Activated naive CD4-positive, alpha-beta T cell treated with anti-CD3 and anti-CD28 coated beads, Interleukin-2, amount 50 U/mL, for 72 hours (primary cell): Measurements from ENCODE around the gene PDP2. TPM values are rescaled to one million over a fixed set of nuclear protein-coding genes. Genes with fewer than 3 reads are reported as not detected.

ENCODE experiments used
- ATAC-seq, 2 donors: fragments of 150-1000 bp; cut with Tn5 transposase; 2 replicates each; pipeline ENCODE4 v1.10.0; 2021; ENCODE audit warnings: mild to moderate bottlenecking in 2 of 2, moderate library complexity in 2 of 2
- DNase-seq, 2 donors: peaks; one replicate each; pipeline ENCODE4 v3.0.0; 2021 to 2022; ENCODE audit warnings: low spot score in 2 of 2
- H3K27ac Mint-ChIP-seq, 2 donors: one replicate each; pipeline ENCODE4 v1.8.0; 2022; ENCODE audit warnings: mild to moderate bottlenecking in 2 of 2, mixed read lengths in 2 of 2
- H3K36me3 Mint-ChIP-seq, 2 donors: one replicate each; pipeline ENCODE4 v1.8.0; 2022; ENCODE audit warnings: mixed read lengths in 2 of 2
- H3K9me3 Mint-ChIP-seq, 2 donors: one replicate each; pipeline ENCODE4 v1.8.0; 2022; ENCODE audit warnings: mixed read lengths in 2 of 2
- total RNA-seq, 2 donors: library from RNA; stranded (reverse); gene quantifications; one replicate each; pipeline ENCODE4 v1.2.3, GENCODE V29; 2022

The PDP2 gene
- total RNA-seq, 2 donors from 2014 or later: 28.7 to 65.1 TPM

DNA sequence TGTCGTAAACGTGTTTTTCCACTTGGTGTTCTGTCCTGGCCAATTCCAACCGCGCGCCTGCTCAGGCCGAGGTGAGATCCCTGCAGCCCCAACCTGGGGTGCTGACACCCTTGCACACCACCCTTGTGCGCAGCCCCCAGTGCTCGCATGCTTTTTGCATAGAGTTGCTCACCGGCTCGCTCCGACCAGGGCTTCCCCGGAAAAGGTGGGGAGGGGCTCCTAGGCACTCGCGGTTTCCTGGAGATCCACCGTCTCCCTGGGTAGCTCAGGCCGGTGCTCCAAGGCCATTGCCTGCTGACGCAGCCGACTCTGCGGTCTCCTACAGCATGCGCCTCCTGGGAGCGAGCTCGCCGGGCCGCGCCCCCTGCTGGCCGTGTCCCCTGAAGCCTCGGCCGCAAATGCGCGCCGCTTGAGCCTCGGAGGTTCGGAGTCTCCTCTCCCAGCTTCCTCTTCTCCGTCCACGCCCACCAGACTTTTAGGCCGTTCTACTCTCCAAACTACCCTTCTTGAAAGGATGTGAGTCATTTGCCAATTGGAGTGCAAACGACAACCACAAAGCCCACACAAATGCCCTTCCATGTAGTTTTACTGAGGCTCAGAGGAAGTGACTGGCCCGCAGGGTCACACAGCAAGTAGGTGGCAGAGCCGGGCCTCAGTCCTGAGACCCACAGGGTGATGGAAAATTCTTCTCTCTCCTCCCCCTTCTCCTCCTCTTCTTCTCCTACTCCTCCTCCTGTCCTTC lies 7.2 kb upstream of the PDP2 start:
- peak overlapping the region; percentile 16 to 65 for H3K27ac Mint-ChIP-seq
- ATAC-seq (peak; percentile 85 to 88), DNase-seq (peak; percentile 94 to 98)
- peaks cover 4 to 6% of the 10 kb centered on the region in 2 donors for H3K36me3 Mint-ChIP-seq
- H3K9me3 Mint-ChIP-seq: peaks cover 3 to 5% of the 10 kb centered on the region in 2 donors

- Mint-ChIP-seq H3K9me3 (peaks cover 3 to 5% of the 10 kb centered on the region in 2 donors), H3K36me3 (peaks cover 4 to 6% of the 10 kb centered on the region in 2 donors), H3K27ac (peak overlapping the region in 1 of 2 donors; percentile 65)
- DNase-seq: no peak
- no peak for ATAC-seq
These were observed 6.6 kb upstream of the PDP2 start for GRCh38 chr16:66873685-66874055.

DNA sequence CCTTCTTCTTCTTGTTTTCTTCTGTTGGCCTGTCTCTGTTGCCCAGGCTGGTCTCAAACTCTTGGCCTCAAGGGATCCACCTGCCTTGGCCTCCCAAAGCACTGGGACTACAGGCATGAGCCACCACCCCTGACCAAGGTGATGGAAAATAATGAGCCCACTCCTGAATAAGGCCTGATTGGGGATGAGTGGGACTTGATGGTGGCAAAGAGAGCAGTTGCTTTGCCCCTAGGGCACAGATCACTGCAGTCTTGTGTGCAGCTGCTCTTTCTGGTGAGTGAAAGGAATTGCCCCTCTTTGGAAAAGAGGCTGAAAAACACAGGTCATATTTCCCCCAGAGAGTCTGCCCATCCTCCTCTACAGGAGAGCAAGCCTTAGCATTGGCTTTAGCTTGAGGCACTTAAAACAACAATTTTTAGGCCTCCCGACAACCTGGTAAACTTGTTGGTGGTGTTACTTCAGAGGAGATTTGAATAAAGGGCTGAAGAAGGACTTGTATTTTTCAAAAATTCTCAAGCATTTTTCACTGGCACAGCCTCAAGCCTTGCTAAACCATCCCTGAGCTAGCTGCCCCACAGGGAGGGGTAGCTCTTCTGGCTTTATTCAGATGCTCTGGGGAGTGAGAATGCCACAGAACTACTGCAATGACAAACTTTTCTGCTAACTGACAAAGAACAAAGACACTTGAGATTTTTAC lies 6.1 kb upstream of the PDP2 start:
- Mint-ChIP-seq H3K27ac (peak overlapping the region; percentile 65 to 88), H3K36me3 (peaks cover 4 to 6% of the 10 kb centered on the region in 2 donors), H3K9me3 (peaks cover 3 to 5% of the 10 kb centered on the region in 2 donors)
- ATAC-seq: peak in 1 of 2 donors; percentile 45
- peak in 1 of 2 donors; percentile 23 for DNase-seq

DNA sequence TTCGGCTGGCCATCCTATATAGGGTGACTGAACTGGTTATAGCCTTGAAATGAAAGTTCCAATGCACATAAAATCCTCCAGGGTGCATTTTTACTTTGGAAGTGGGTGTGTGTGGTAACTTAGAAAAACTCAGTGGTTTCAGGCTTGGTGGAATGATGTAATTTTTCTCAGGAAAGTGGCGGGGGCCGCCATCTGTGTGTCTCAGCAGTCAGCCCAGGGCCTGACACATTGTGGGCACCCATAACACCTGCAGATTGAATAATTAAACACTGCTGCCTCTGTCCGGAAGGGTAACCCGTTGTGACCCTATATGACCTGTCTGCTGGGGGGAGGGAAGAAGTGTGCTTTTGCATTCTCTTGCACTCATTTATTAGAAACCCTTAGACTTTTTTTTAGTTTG lies 2.2 kb upstream of the PDP2 start:
- Mint-ChIP-seq H3K36me3 (peaks cover 10 to 12% of the 10 kb centered on the region in 2 donors), H3K9me3 (peaks cover 3 to 5% of the 10 kb centered on the region in 2 donors), H3K27ac (peak overlapping the region; percentile 70)
- ATAC-seq (peak; percentile 37 to 40), DNase-seq (peak; percentile 49 to 74)

DNA sequence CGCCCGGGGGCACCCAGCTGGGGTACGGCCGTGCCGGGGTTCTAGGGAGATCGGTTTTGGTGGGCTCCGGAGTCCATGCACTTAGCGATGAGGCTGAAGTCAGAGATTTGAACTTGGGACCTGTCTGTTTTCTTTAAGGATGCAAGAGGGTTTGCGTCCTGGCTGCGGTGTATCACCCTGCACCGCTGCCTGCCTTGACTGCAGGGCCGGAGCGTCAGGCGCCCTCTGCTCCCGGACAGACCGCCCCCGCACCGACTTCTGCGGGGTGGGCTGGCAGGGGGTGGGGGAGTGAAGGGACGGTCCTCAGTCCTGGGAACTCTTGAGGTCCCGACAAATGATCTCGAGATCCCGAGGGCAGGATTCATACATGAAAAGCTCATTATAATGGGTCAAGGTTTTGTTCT lies 701 bp downstream of the PDP2 start:
- Mint-ChIP-seq H3K9me3 (peaks cover 2 to 3% of the 10 kb centered on the region in 2 donors), H3K27ac (peak overlapping the region in 1 of 2 donors; percentile 91), H3K36me3 (peaks cover 25 to 26% of the 10 kb centered on the region in 2 donors)
- DNase-seq (peak in 1 of 2 donors; percentile 27), ATAC-seq (no peak)

DNA sequence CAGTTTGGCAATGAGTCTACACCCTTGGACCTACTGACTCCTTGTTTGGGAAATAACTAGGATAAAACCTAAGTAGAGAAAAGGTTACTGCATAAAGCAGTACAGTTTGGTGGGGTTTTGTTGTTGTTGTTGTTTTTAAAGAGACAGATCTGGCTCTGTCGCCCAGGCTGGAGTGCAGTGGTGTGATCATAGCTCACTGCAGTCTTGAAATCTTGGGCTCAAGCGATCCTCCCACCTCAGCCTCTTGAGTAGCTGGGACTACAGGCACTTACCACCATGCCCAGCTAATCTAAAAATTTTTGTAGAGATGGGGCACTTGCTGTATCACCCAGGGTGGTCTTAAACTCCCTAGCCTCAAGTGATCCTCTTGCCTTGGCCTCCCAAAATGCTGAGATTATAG lies 1.2 kb downstream of the PDP2 start:
- no peak for DNase-seq
- no peak for ATAC-seq
- H3K27ac Mint-ChIP-seq: no peak overlapping the region

GRCh38 chr16:66881964-66882508 lies 1.7 kb downstream of the PDP2 start:
- no peak for DNase-seq
- Mint-ChIP-seq H3K36me3 (peaks cover 21 to 24% of the 10 kb centered on the region in 2 donors), H3K27ac (no peak overlapping the region), H3K9me3 (no peaks in the 10 kb centered on the region)
- no peak for ATAC-seq

More for the DNA sequence above, 1.2 kb downstream of the PDP2 start:
- no peaks in the 10 kb centered on the region for H3K9me3 Mint-ChIP-seq
- peaks cover 21 to 24% of the 10 kb centered on the region in 2 donors for H3K36me3 Mint-ChIP-seq

DNA sequence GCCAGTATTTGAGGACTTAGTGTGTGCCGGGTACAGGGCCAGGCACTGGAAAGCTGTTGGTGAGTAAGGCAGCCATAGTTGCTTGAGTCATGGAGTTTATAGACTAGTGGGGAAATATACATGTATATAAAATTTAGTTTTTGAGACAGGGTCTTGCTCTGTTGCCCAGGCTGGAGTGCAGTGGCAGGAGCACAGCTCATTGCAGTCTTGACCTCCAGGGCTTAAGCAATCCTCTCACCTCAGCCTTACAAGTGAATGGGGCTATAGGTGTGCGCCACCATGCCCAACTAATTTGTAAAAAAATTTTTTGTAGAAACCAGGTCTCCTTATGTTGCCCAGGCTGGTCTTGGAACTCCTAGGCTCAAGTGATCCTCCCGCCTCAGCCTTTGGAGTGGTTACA lies 2.4 kb downstream of the PDP2 start:
- Mint-ChIP-seq H3K9me3 (no peaks in the 10 kb centered on the region), H3K36me3 (peaks cover 21 to 24% of the 10 kb centered on the region in 2 donors), H3K27ac (no peak overlapping the region)
- ATAC-seq: no peak
- no peak for DNase-seq

DNA sequence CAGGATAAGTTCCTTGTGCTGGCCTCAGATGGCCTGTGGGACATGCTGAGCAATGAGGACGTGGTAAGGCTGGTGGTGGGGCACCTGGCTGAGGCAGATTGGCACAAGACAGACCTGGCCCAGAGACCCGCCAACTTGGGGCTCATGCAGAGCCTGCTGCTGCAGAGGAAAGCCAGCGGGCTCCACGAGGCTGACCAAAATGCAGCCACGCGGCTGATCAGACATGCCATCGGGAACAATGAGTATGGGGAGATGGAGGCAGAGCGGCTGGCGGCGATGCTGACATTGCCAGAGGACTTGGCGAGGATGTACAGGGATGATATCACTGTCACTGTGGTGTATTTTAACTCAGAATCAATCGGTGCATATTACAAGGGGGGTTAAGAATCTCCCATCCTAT lies 5.2 kb downstream of the PDP2 start:
- no peaks in the 10 kb centered on the region for H3K9me3 Mint-ChIP-seq
- DNase-seq (no peak), ATAC-seq (no peak)
- H3K36me3 Mint-ChIP-seq: peaks cover 17 to 29% of the 10 kb centered on the region in 2 donors
- no peak overlapping the region for H3K27ac Mint-ChIP-seq

DNA sequence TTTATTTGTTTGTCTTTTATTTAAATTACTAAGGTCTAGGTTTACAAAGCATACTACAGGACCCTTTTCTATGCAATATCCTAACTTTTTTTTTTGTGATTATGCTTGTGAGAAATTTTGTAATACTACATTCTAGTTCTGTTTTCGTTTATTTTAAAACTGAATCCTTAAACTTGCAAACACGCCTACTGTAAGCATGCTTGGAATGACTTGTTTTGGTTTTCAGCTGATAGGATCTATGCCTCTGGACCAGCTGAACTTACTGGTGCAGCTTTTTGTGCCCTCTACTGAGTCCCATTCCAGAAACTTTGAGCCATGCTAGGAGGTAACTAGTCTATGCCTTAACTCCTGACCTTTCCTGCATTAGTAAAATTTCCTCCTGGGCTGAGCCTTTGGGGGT lies 6.0 kb downstream of the PDP2 start:
- Mint-ChIP-seq H3K36me3 (peaks cover 15 to 27% of the 10 kb centered on the region in 2 donors), H3K9me3 (no peaks in the 10 kb centered on the region), H3K27ac (no peak overlapping the region)
- DNase-seq (no peak), ATAC-seq (no peak)

- H3K36me3 Mint-ChIP-seq: peaks cover 15 to 27% of the 10 kb centered on the region in 2 donors
- no peak for ATAC-seq
- no peaks in the 10 kb centered on the region for H3K9me3 Mint-ChIP-seq
- no peak overlapping the region for H3K27ac Mint-ChIP-seq
- no peak for DNase-seq
These were observed 6.6 kb downstream of the PDP2 start for GRCh38 chr16:66886914-66887313.

- H3K27ac Mint-ChIP-seq: peak overlapping the region; percentile 47 to 61
- H3K9me3 Mint-ChIP-seq: no peaks in the 10 kb centered on the region
- peaks cover 15 to 27% of the 10 kb centered on the region in 2 donors for H3K36me3 Mint-ChIP-seq
- no peak for DNase-seq
- ATAC-seq: peak in 1 of 2 donors; percentile 48
These were observed 8.6 kb downstream of the PDP2 start for GRCh38 chr16:66888647-66889615.

DNA sequence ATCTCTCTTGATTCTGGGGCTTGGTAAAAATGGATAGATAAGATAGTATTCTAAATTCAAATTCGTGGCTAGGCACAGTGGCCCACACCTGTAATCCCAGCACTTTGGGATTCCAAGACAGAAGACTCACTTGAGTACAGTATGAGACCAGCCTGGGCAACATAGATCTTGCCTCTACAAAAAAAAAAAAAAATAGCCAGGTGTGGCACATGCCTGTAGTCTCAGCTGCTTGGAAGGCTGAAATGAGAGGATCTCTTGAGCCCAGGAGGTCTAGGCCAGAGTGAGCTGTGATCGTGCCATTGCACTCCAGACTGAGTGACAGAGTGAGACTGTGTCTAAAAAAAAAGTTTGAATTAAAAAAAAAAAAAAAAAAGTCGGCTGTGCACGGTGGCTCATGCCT lies 9.3 kb downstream of the PDP2 start:
- ATAC-seq: no peak
- Mint-ChIP-seq H3K27ac (no peak overlapping the region), H3K36me3 (peaks cover 9 to 21% of the 10 kb centered on the region in 2 donors), H3K9me3 (no peaks in the 10 kb centered on the region)
- no peak for DNase-seq

DNA sequence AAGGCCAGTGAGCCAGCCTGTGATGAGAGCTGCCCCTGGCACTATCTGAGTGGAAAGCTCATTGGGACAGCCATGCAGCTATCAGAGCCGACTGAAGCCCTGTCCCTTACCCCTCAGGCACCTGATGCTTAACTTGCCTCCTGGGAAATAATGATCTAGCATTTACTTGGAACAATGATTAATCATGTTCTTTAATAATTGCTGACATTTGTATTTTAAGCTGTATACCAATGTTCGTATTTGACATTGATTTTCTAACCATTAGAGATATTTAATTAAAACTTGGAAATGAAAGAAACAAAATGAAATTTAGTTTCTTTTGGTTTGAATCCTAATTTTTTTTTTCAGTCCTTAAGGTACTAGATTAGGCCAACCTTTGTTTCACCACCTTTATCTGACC lies 10.5 kb downstream of the PDP2 start:
- H3K9me3 Mint-ChIP-seq: no peaks in the 10 kb centered on the region

GRCh38 chr16:66891360-66891759 lies 11.0 kb downstream of the PDP2 start:
- Mint-ChIP-seq H3K36me3 (peaks cover 0 to 9% of the 10 kb centered on the region in 2 donors), H3K27ac (peak overlapping the region; percentile 22 to 41), H3K9me3 (no peaks in the 10 kb centered on the region)
- no peak for ATAC-seq
- no peak for DNase-seq

More for the DNA sequence above, 10.5 kb downstream of the PDP2 start:
- peaks cover 0 to 11% of the 10 kb centered on the region in 2 donors for H3K36me3 Mint-ChIP-seq
- DNase-seq (no peak), ATAC-seq (no peak)
- H3K27ac Mint-ChIP-seq: peak overlapping the region in 1 of 2 donors; percentile 41

DNA sequence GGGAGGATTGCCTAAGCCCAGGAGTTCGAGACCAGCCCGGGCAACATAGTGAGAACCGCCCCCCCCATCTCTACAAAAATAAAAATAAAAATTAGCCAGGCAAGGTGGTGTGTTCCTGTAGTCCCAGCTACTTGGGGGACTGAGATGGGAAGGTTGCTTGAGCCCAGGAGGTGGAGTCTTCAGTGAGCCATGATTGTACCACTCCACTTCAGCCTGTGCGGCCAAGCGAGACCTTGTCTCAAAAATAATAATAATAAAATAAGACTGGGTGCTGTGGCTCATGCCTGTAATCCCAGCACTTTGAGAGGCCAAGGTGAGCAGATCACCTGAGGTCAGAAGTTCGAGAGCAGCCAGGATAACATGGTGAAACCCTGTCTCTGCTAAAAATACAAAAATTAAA lies 11.5 kb downstream of the PDP2 start:
- DNase-seq (no peak), ATAC-seq (no peak)
- no peak overlapping the region for H3K27ac Mint-ChIP-seq
- H3K9me3 Mint-ChIP-seq: no peaks in the 10 kb centered on the region
- peaks cover 0 to 9% of the 10 kb centered on the region in 2 donors for H3K36me3 Mint-ChIP-seq
